ENCODE results near the gene ELF5. TPM values are rescaled to one million over a fixed set of nuclear protein-coding genes. Genes with fewer than 3 reads are reported as not detected.

The ELF5 gene
- total RNA-seq, 6 experiments from 2014 or later = 0.09 to 0.22 TPM; not detected in 4

GRCh38 chr11:34493468-34493867 lies 20.1 kb downstream of the ELF5 start:
- WGBS (ENCODE audit: insufficient coverage, low coverage, low lambda C conversion rate, missing lambda C conversion rate) = 71% methylated on average over 8 of the region's 8 CpGs
- ATAC-seq (peak in 1 of 4 donors; percentile 38), DNase-seq (no peak)
- Histone ChIP-seq H3K36me3 (no peaks in the 10 kb centered on the region), H3K9me3 (no peaks in the 10 kb centered on the region), H3K4me1 (peaks cover 0 to 18% (median 3%) of the 10 kb centered on the region in 4 donors), H3K4me3 (no peak overlapping the region), H3K27ac (no peak overlapping the region), H3K27me3 (no peaks in the 10 kb centered on the region)
- TF ChIP-seq CTCF (IDR thresholded peaks at IDR 0.05) (no peak), POLR2A (IDR thresholded peaks at IDR 0.05) (no peak)
- intact Hi-C loops (cut with DNase I) = loop anchor here in 1 of 2 donors (10.0 kb wide), 1 partner anchor 129 kb away; no protein-coding TSS in a partner anchor

GRCh38 chr11:34492806-34493414 lies 20.7 kb downstream of the ELF5 start:
- Histone ChIP-seq H3K4me3 (no peak overlapping the region), H3K27ac (no peak overlapping the region), H3K9me3 (no peaks in the 10 kb centered on the region), H3K4me1 (peaks cover 0 to 18% (median 3%) of the 10 kb centered on the region in 4 donors), H3K36me3 (no peaks in the 10 kb centered on the region), H3K27me3 (no peaks in the 10 kb centered on the region)
- WGBS (ENCODE audit: insufficient coverage, low coverage, low lambda C conversion rate, missing lambda C conversion rate) = 29% methylated on average over 8 of the region's 8 CpGs
- TF ChIP-seq POLR2A (IDR thresholded peaks at IDR 0.05) (no peak), CTCF (IDR thresholded peaks at IDR 0.05) (peak; percentile 74 to 81 (median 76))
- peak; percentile 50 to 76 (median 71) for ATAC-seq
- intact Hi-C loops (cut with DNase I) = loop anchor here in 1 of 2 donors (10.0 kb wide), 1 partner anchor 128 kb away; no protein-coding TSS in a partner anchor
- peak in 2 of 3 donors; percentile 43 to 65 for DNase-seq

- H3K27me3 ChIP-seq = no peaks in the 10 kb centered on the region
- no peaks in the 10 kb centered on the region for H3K36me3 ChIP-seq
- WGBS (ENCODE audit: insufficient coverage, low coverage, low lambda C conversion rate, missing lambda C conversion rate) = 65% methylated on average over 2 of the region's 2 CpGs
- no peak for ATAC-seq
- H3K4me3 ChIP-seq = no peak overlapping the region
- intact Hi-C loops (cut with DNase I) = loop anchor here in 1 of 2 donors (10.0 kb wide), 1 partner anchor 126 kb away; no protein-coding TSS in a partner anchor
- H3K4me1 ChIP-seq = peaks cover 0 to 18% (median 3%) of the 10 kb centered on the region in 4 donors
- H3K9me3 ChIP-seq = no peaks in the 10 kb centered on the region
- no peak overlapping the region for H3K27ac ChIP-seq
- TF ChIP-seq CTCF (IDR thresholded peaks at IDR 0.05) (no peak), POLR2A (IDR thresholded peaks at IDR 0.05) (no peak)
- DNase-seq = no peak
Measured at GRCh38 chr11:34490304-34490703, 23.3 kb downstream of the ELF5 start.

- TF ChIP-seq CTCF (IDR thresholded peaks at IDR 0.05) (no peak), POLR2A (IDR thresholded peaks at IDR 0.05) (no peak)
- Histone ChIP-seq H3K27ac (no peak overlapping the region), H3K36me3 (no peaks in the 10 kb centered on the region), H3K4me3 (no peak overlapping the region), H3K4me1 (peaks cover 0 to 11% (median 1%) of the 10 kb centered on the region in 4 donors), H3K27me3 (no peaks in the 10 kb centered on the region), H3K9me3 (no peaks in the 10 kb centered on the region)
- DNase-seq (no peak), ATAC-seq (no peak)
- intact Hi-C loops (cut with DNase I) = loop anchor here in 1 of 2 donors (10.0 kb wide), 1 partner anchor 124 kb away; no protein-coding TSS in a partner anchor
- WGBS (ENCODE audit: insufficient coverage, low coverage, low lambda C conversion rate, missing lambda C conversion rate) = 75% methylated on average over 11 of the region's 12 CpGs
Measured at GRCh38 chr11:34488855-34489557, 24.6 kb downstream of the ELF5 start.

All from right lobe of liver (tissue), 6 donors.